Stimulated activated CD4-positive, alpha-beta T cell treated with anti-CD3 and anti-CD28 coated beads, Interleukin-12 subunit alpha, Interleukin-12 subunit beta, amount 100 ng/mL, for 4 hours (primary cell): ENCODE results near the gene TF.
"Not testable (repeated sequence)": the region's sequence is repeated elsewhere in the genome, so short reads cannot be mapped to it uniquely, and the experiment has no call there.

Experiments
- DNase-seq: peaks from one replicate; pipeline ENCODE4 v3.0.0-alpha.2; 2020

TF gene

GRCh38 chr3:133745981-133746711 is at the start of gene TF:
Gene TF, plus strand, starts transcription at chr3:133746393. Its CDS starts 48 bp downstream, at chr3:133746441.
- no peak for DNase-seq

- DNase-seq: no peak
Measured at GRCh38 chr3:133697960-133698359, 48.2 kb upstream of the TF start.

- no peak for DNase-seq
Measured at GRCh38 chr3:133699467-133699866, 46.7 kb upstream of the TF start.

GRCh38 chr3:133699903-133700302 is 46.3 kb upstream of the TF start:
- DNase-seq: no peak

GRCh38 chr3:133700351-133700750 is 45.8 kb upstream of the TF start:
- no peak for DNase-seq

- DNase-seq: no peak
Measured at GRCh38 chr3:133701435-133702358, 44.5 kb upstream of the TF start.

- no peak for DNase-seq
Measured at GRCh38 chr3:133703915-133704314, 42.3 kb upstream of the TF start.

- no peak for DNase-seq
Measured at GRCh38 chr3:133706033-133706432, 40.2 kb upstream of the TF start.

GRCh38 chr3:133709139-133709750 is 36.9 kb upstream of the TF start:
- no peak for DNase-seq

- DNase-seq: no peak
Measured at GRCh38 chr3:133711013-133711412, 35.2 kb upstream of the TF start.

- no peak for DNase-seq
Measured at GRCh38 chr3:133712017-133712416, 34.2 kb upstream of the TF start.

GRCh38 chr3:133713347-133713746 is 32.8 kb upstream of the TF start:
- no peak for DNase-seq

GRCh38 chr3:133717424-133717823 is 28.8 kb upstream of the TF start:
- DNase-seq: no peak

GRCh38 chr3:133722935-133723334 is 23.3 kb upstream of the TF start:
- no peak for DNase-seq

- DNase-seq: no peak
Measured at GRCh38 chr3:133730993-133731392, 15.2 kb upstream of the TF start.

- DNase-seq: not testable (repeated sequence)
Measured at GRCh38 chr3:133732231-133732630, 14.0 kb upstream of the TF start.

GRCh38 chr3:133733226-133733625 is 13.0 kb upstream of the TF start:
- no peak for DNase-seq

- DNase-seq: no peak
Measured at GRCh38 chr3:133734305-133734704, 11.9 kb upstream of the TF start.

GRCh38 chr3:133742351-133743091 is 3.7 kb upstream of the TF start:
- DNase-seq: no peak

GRCh38 chr3:133744241-133744640 is 2.0 kb upstream of the TF start:
- no peak for DNase-seq

- no peak for DNase-seq
Measured at GRCh38 chr3:133745108-133745507, 1.1 kb upstream of the TF start.

- no peak for DNase-seq
Measured at GRCh38 chr3:133746712-133747066, 496 bp downstream of the TF start.

GRCh38 chr3:133747373-133747772 is 1.2 kb downstream of the TF start:
- DNase-seq: no peak
